Esophagus squamous epithelium (tissue), 5 donors: Measurements from ENCODE around the gene MYL3. TPM values are rescaled to one million over a fixed set of nuclear protein-coding genes. Genes with fewer than 3 reads are reported as not detected.
"Not testable (repeated sequence)": the region's sequence is repeated elsewhere in the genome, so short reads cannot be mapped to it uniquely, and the experiment has no call there.

Experiments used
- DNase-seq: peaks from one replicate; lab custom pipeline; 2025; lab: John Stamatoyannopoulos, UW
- H3K27ac ChIP-seq, 4 donors: fragments of 200-600 bp; sonication (generic); one replicate each; pipeline ENCODE4 v1.5.1; 2016 to 2019; ENCODE audit warnings: mild to moderate bottlenecking in 1 of 4
- H3K27me3 ChIP-seq, 4 donors: fragments of 200-600 bp; sonication (generic); 1 replicate in 3 of 4; 2 replicates in 1 of 4; pipeline versions ENCODE4 v1.5.1 to v1.6.0; 2017 to 2021; ENCODE audit warnings: antibody characterized with exemption in 1 of 4
- H3K36me3 ChIP-seq, 3 donors: fragments of 200-600 bp; sonication (generic); one replicate each; pipeline ENCODE4 v1.5.1; 2016 to 2019
- H3K4me1 ChIP-seq, 3 donors: fragments of 200-600 bp; sonication (generic); one replicate each; pipeline ENCODE4 v1.5.1; 2017 to 2019
- H3K4me3 ChIP-seq, 4 donors: fragments of 200-600 bp; sonication (generic); 1 replicate in 3 of 4; 2 replicates in 1 of 4; pipeline ENCODE4 v1.5.1; 2016 to 2019; ENCODE audit warnings: mild to moderate bottlenecking in 2 of 4, moderate library complexity in 1 of 4
- H3K9me3 ChIP-seq, 3 donors: fragments of 200-600 bp; sonication (generic); one replicate each; pipeline ENCODE4 v1.5.1; 2016 to 2019
- POLR2A ChIP-seq, 4 donors: fragments of 450-650 bp; IDR thresholded peaks; one replicate each; pipeline ENCODE4 v1.6.1; 2017; ENCODE audit warnings: antibody characterized with exemption in 4 of 4, mild to moderate bottlenecking in 4 of 4, moderate library complexity in 3 of 4
- WGBS, 2 donors: methylation state at CpG; one replicate each; pipeline ENCODE4 v1.1.5; 2018; 5-methylcytosine and 5-hydroxymethylcytosine counted together
- intact Hi-C: fragments of 100-400 bp; cut with DNase I; formaldehyde crosslinking; loops from one replicate; pipeline ENCODE4 v1.15.0; 2022
- total RNA-seq, 4 donors: library from RNA; depleted of rRNA; stranded (reverse); fragments of >200 nt; gene quantifications; one replicate each; pipeline ENCODE4 v1.1.0, GENCODE V29; 2016
- TF ChIP-seq, protein P1 (sequence below), 6 experiments: fragments of 450-650 bp in 4 of 6; fragments of 200-600 bp in 2 of 6; sonication (generic) in 2 of 6; IDR thresholded peaks; one replicate each; pipeline ENCODE4 v1.5.1; 2016 to 2019; ENCODE audit warnings: antibody characterized with exemption in 6 of 6, mild to moderate bottlenecking in 4 of 6, moderate library complexity in 4 of 6
- donor health status: DM: yes; HTN: yes; CAD: no.

MYL3 gene
- 1 to 10 TPM in 1 of 4 donors, under 1 TPM in 1, not detected in 2; 0.38 to 1.1 TPM for total RNA-seq

DNA sequence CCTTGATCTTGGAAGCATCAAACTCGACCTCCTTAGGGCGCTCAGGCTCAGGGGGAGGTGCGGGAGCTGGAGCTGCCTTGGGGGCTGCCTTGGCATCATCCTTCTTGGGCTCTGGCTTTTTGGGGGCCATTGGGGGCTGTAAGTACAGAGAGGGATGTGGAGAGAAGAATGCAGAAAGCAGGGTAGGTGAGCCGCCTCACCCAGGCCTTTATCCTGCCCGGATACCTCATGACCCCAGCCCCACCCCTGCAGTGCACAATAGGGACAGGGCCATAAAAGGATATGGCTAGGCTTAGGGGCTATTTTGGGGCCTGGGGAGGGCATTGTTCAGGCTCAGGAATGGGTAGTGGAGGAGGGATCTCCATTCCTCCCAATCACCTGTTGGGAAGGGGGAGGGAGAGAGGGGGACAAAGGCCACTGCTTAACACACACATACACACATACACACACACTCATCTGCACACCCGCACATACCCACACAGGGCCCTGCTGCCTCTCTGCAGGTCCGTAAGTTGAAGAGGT is at the start of gene MYL3:
MYL3 (minus strand) TSS at position 184 of the 522 bp plus-strand sequence; CDS start at position 130, 54 bp downstream.
- 56 to 100% methylated on average over 2 to 5 of the region's 7 CpGs for WGBS, 2 donors
- intact Hi-C loops: no loop called here
- Histone ChIP-seq H3K36me3 (no peaks in the 10 kb centered on the region), H3K9me3 (no peaks in the 10 kb centered on the region), H3K27ac (no peak within 1 kb of the TSS), H3K27me3 (peaks cover 0 to 10% (median 0%) of the 10 kb centered on the region in 4 donors), H3K4me3 (no peak within 1 kb of the TSS), H3K4me1 (peaks cover 14 to 41% (median 21%) of the 10 kb centered on the region in 3 donors)
- TF ChIP-seq POLR2A (IDR thresholded peaks at IDR 0.05): no peak
- TF ChIP-seq, protein P1, sequence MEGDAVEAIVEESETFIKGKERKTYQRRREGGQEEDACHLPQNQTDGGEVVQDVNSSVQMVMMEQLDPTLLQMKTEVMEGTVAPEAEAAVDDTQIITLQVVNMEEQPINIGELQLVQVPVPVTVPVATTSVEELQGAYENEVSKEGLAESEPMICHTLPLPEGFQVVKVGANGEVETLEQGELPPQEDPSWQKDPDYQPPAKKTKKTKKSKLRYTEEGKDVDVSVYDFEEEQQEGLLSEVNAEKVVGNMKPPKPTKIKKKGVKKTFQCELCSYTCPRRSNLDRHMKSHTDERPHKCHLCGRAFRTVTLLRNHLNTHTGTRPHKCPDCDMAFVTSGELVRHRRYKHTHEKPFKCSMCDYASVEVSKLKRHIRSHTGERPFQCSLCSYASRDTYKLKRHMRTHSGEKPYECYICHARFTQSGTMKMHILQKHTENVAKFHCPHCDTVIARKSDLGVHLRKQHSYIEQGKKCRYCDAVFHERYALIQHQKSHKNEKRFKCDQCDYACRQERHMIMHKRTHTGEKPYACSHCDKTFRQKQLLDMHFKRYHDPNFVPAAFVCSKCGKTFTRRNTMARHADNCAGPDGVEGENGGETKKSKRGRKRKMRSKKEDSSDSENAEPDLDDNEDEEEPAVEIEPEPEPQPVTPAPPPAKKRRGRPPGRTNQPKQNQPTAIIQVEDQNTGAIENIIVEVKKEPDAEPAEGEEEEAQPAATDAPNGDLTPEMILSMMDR (IDR thresholded peaks at IDR 0.05): no peak
- no peak for DNase-seq

DNA sequence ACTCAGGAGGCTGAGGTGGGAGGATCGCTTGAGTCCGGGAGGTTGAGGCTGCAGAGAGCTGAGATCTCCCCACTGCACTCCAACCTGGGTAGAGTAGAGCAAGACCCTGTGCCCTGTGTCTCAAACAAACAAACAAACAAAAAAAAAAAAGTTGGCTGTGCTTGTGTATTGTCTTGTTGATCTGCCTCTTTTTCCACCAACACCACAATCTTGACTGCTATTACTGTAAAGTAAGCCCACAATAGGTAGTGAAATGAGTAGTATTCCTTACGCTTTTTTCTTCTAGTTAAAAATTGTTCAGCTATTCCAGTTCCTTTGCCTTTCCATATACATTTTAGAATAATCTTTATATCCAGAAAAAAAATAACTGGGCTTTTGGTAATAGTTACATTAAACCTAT is 49.7 kb upstream of the MYL3 start:
- peaks cover 16 to 36% (median 17%) of the 10 kb centered on the region in 3 donors for H3K4me1 ChIP-seq
- peaks cover 0 to 5% (median 0%) of the 10 kb centered on the region in 4 donors for H3K27me3 ChIP-seq
- no peak overlapping the region for H3K4me3 ChIP-seq
- no peak for DNase-seq
- 72 to 95% methylated on average over 3 of the region's 3 CpGs for WGBS, 2 donors
- no peak overlapping the region for H3K27ac ChIP-seq
- intact Hi-C loops: no loop called here
- H3K9me3 ChIP-seq: no peaks in the 10 kb centered on the region
- peaks cover 0 to 23% (median 0%) of the 10 kb centered on the region in 3 donors for H3K36me3 ChIP-seq
- TF ChIP-seq POLR2A (IDR thresholded peaks at IDR 0.05): no peak
- TF ChIP-seq, protein P1 (IDR thresholded peaks at IDR 0.05): no peak

DNA sequence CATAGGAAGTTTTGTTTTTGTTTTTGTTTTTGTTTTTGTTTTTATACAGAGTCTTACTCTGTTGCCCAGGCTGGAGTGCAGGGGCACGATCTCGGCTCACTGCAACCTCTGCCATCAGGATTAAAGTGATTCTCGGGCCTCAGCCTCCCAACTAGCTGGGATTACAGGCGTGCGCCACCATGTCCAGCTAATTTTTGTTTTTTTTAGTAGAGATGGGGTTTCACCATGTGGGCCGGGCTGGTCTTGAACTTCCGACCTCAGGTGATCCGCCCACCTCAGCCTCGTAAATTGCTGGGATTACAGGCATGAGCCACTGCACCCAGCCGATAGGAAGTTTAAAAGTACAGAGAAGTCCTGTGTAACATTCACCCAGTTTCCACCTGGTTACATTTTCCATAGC is 47.7 kb upstream of the MYL3 start:
- H3K36me3 ChIP-seq, H3K9me3 ChIP-seq, intact Hi-C loops, H3K27ac ChIP-seq, H3K27me3 ChIP-seq, DNase-seq, H3K4me3 ChIP-seq: not testable (repeated sequence)
- 62 to 80% methylated on average over 10 of the region's 10 CpGs for WGBS, 2 donors
- H3K4me1 ChIP-seq: peaks cover 16 to 36% (median 17%) of the 10 kb centered on the region in 3 donors

DNA sequence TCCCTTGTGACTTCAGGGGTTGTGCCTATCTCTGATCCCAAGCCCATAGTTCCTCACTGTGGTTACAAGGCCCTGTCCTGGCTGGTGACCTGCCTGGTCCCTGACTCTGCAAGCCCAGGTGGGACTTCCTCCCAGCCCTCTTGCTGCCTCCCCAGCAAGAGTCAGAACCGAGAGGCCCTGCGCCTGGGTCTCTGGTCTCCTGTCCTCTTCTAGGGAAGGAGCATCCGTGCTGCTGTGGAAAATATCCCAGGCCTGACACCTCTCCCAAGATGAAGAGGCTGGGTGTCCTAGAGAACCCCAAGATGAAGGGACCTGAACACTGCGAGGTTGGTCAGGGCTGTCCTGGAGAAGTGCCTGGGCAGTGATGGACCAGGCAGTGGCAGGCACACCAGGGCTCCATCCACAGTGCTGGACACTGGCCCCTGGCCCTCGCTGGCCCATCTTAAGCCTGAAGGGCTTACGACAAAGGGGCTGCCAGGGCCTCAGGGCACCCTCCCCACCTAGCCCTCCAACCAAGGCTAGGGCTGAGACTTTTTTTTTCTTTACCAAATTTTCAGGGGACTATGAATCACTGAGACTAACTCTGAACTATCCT is 47.0 kb upstream of the MYL3 start:
- DNase-seq: no peak
- H3K9me3 ChIP-seq: no peaks in the 10 kb centered on the region
- intact Hi-C loops: no loop called here
- peaks cover 16 to 36% (median 17%) of the 10 kb centered on the region in 3 donors for H3K4me1 ChIP-seq
- 71 to 79% methylated on average over 2 of the region's 6 CpGs for WGBS, 2 donors
- H3K27me3 ChIP-seq: peaks cover 0 to 7% (median 0%) of the 10 kb centered on the region in 4 donors
- TF ChIP-seq, protein P1 (IDR thresholded peaks at IDR 0.05): no peak
- TF ChIP-seq POLR2A (IDR thresholded peaks at IDR 0.05): no peak
- H3K27ac ChIP-seq: no peak overlapping the region
- H3K4me3 ChIP-seq: no peak overlapping the region
- H3K36me3 ChIP-seq: no peaks in the 10 kb centered on the region

DNA sequence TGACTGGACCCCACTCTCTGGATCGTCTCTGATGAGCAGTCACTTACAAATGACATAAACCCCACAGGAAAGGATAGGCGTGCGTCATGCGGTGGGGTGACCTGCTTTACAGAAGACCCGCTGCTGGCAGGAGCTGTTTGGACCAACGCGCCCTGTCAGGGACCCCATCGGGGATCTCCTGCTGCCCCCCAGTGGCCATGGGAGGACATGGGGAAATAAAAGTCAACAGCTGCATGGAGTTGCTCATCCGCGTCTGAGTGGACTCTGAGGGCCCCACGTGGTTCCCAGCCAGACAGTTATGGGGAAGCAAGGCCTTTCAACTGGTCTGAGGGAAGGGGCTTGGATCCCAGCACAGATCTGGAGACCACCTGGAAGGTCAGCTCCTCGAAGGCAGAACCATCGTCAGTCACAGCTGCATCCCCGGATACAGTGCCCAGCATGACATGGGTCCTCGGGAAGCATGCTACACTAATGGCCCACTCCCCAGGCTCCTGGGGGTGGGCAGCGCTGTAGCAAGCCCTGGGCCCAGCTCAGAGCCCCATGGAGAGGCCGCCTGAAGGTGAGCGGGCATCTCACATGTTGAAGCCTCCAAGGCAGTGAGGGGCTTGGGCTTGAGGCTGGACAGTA is 46.4 kb upstream of the MYL3 start:
- DNase-seq: no peak
- Histone ChIP-seq H3K4me1 (peaks cover 16 to 36% (median 17%) of the 10 kb centered on the region in 3 donors), H3K36me3 (no peaks in the 10 kb centered on the region), H3K9me3 (no peaks in the 10 kb centered on the region), H3K4me3 (no peak overlapping the region), H3K27ac (no peak overlapping the region), H3K27me3 (peaks cover 0 to 7% (median 0%) of the 10 kb centered on the region in 4 donors)
- 2% methylated on average over 8 of the region's 18 CpGs; no CpG with 5 or more reads in 1 of the 2 donors for WGBS, 2 donors
- no peak for TF ChIP-seq POLR2A (IDR thresholded peaks at IDR 0.05)
- TF ChIP-seq, protein P1 (IDR thresholded peaks at IDR 0.05): peak; percentile 69 to 89 (median 78)
- intact Hi-C loops: no loop called here
